Left hindlimb (tissue), 1 donor: Measurements from ENCODE around the gene ITGA2.
"Not testable (repeated sequence)": the region's sequence is repeated elsewhere in the genome, so short reads cannot be mapped to it uniquely, and the experiment has no call there.

Source experiments
- DNase-seq: peaks from one replicate; pipeline ENCODE4 v3.0.0-alpha.2; 2018

Gene ITGA2

DNA sequence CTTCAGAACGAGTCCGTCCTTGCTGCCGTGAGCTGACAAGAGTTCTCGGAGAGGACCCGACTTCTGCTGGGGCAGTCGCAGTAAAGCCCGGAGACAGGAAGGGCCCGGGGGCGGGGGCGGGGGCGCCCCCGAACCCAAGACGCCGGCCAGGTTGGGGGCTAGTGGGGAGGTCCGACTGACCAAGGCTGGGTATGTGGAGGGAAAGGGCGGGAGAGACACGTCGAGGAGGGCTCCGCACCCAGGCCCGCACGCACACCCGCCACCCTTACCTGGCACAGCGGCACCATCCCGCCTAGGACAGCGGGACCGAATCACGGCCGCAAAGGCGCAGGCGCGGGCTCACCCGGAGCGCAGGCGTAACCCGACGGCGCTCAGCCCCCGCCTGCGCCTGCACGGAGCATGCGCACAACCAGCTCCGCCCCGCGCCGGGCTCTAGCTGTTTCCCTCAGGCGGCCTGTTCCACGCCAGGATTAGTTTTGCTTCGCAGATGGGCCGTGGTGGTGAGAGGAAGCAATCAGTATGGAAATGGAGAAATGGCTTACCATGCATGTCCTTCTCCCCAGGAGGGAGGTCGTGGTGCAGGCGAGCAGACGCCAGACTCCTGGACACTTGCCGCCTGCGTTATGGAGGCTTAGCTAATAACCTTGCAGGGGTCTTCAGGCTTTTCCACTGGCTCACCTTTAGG lies 120.4 kb downstream of the ITGA2 start, which contains the start of gene MOCS2:
MOCS2 (minus strand) TSS at position 315 of the 685 bp plus-strand sequence. CDS start 2,583 bp downstream, outside the sequence.
- peak; percentile 93 for DNase-seq

DNA sequence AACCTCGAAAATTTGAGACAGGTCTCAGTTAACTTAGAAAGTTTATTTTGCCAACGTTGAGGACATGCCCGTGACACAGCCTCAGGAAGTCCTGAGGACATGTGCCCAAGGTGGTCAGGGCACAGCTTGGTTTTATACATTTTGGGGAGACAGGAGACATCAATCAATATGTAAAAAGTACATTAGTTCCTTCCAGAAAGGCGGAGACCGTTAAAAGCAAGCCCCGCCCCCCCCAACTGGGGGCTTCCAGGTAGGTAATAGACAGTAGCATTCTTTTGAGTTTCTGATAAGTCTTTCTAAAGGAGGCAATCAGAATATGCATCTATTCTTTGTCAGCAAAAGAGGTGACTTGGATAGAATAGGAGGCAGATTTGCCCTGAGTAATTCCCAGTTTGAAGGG lies 121.0 kb downstream of the ITGA2 start:
- DNase-seq = no peak

DNA sequence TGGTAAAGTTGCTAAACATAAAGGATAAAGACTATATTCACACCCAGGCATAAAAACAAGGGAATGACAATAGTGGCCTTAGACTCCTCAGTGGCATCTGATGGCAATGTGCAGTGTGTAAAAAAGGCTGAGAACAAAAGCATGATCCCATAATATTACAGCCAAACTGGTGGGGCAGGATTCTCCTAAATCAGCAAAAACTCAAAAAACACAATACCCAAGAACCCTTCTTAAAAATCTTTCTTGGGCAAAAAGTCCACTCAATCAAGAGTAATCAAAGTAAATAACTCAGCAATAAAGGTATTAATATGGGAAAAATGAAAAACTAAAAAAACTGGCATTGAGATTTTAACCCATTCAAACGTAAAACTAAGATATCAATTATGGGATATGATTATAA lies 122.0 kb downstream of the ITGA2 start:
- no peak for DNase-seq

DNA sequence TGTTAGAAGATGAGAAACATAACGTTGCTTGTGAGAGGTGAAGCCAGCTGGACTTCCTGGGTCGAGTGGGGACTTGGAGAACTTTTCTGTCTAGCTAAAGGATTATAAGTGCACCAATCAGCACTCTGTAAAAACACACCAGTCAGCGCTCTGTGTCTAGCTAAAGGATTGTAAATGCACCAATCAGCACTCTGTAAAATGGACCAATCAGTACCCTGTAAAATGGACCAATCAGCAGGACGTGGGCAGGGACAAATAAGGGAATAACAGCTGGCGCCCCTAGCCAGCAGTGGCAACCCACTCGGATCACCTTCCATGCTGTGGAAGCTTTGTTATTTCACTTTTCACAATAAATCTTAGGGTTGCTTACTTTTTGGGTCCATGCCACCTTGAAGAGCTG lies 123.2 kb downstream of the ITGA2 start:
- not testable (repeated sequence) for DNase-seq

DNA sequence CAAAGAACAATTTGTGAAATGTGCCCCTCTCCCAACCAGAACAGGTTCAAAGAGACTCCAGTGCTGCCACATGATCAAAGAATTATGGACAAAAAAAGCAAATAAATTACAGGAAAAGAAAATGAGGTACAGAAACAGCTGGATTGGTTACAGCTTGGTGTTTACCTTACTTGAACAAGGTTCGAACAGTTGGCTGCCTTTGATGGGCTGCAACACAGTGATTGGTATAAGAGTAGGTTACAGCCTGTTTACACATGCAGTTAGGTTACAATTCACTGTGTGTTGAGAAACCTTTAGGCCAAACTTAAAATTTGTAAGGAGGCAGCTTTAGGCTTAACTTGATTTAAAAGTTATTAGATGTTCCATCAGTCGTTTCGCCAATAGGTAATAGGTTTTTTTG lies 123.8 kb downstream of the ITGA2 start:
- DNase-seq = no peak

DNA sequence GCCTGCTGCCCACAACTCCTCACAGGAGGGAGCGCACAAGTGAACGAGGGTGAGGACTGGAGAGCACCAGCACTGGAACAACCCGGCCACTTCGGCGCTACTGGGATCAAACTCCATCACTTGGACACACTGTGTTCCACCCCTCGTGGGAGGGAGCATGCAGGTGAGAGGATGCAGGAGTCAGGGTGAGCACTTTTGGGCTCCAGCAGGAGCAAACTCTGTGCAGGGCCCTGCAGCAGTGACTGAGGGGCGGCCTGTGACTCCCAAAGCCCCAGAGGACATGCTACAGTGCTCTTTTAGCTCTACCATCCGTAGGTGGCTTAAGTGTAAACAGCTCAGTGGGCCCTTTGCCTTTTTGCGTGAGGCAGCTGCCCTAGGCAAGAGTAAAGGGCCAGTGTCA lies 124.8 kb downstream of the ITGA2 start:
- DNase-seq = no peak

DNA sequence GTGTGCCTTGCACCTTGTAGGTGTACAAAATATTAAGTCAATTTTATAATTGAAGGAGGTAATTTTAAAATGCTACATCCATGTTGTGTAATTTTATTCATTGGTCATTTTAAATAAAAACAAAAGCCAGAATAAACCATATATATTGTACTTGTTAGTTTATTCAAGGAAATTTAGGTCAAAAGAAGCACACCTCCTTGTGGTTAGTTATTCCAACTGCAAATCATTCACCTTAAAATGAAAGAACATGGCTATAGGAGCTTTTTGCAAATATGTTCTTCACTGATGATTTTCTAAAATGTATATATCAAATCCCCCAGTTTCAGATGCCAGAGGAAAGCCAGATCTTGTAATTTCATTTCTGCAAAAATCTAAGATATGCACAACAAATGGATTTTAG lies 125.8 kb downstream of the ITGA2 start:
- DNase-seq = no peak

DNA sequence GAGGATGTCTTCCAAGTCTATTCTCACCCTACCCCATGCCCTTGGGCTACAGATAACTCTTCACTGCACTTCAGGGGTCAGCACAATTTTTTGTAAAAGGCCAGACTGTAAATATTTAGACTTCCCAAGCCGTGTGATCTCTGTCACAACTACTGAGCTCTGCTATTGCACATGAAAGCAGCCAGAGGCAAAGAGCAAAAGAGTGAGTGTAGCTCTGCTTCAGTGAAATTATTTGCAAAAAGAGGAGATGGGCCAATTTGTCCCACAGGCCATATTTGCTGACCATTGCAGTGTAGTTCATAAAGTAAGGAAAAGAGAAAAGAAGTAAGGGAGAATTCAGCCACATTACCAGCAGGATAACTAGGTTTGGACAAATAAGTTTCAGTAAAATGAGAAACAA lies 127.4 kb downstream of the ITGA2 start:
- no peak for DNase-seq

DNA sequence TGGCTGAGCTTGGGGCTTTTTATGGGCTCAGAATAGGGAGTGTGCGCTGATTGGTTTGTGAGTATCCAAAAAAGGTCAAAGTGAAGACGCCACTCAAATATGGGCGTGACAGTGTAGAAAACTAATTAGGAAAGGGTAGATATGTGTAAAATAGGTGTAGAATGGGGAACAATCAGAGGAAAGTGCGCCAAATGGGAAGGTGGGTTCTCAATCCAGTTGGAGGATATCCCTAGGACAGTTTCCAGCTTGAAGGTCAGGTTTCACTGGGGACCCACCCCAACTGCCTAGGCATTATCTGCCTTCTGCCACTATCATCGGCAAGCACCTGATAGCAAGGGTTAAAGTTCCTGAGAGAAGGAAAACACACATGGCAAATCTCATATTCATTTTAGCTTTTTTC lies 129.7 kb downstream of the ITGA2 start:
- no peak for DNase-seq

DNA sequence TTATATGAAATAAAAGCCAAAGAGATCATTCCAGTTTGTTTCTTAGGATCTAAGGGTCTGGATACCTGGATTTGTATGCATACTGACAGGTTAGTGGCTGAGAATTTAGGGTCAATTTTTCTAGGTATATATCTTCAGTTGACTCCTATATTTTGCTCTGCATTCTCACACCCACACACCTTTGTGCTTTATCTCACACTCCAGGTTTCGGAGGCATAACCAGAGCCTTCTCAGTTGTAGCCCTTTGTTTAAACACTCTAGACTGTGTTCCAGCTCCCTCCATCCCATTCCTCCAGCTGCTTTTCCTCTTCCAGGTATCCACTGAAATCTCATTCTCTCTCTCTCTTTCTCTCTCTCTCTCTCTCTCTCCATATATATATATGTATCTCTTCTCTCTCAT lies 131.0 kb downstream of the ITGA2 start:
- DNase-seq = no peak

DNA sequence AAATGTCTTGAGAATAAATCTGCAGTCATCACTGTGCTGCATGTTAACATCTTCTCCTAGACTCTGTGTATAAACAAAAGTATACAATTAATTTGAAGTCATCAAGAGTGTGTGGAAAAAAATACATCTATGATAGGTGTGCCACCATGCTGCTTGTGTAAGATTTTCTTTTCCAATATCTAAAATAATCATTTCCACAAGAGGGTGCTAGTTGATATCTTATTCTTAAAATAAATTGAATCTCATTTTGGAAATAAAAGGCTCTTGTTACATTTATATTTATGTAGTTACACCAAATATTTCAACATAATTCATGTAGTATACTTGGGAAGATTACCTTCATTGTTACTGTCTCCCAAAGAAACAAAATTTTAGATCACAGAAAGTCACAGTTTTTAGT lies 134.6 kb downstream of the ITGA2 start:
- DNase-seq = no peak

DNA sequence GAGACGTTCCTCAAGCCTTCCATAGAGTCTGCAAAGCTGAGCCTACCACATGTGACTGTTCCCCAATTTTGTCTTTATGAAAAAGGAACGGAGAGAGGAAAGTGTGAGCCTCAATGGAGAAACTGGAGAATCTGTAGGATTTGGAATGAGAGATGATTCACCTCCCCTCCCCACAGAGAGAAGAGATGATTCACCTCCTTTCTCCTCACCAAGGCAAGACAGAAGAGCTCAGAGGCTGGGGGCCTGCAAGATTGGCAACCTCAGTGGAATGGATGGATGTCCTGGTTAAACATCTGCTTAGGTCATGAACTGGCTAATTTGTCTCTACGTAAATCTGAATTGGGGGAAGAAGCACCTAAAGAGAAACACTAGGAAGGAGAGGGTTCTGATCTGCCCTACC lies 137.4 kb downstream of the ITGA2 start:
- no peak for DNase-seq

DNA sequence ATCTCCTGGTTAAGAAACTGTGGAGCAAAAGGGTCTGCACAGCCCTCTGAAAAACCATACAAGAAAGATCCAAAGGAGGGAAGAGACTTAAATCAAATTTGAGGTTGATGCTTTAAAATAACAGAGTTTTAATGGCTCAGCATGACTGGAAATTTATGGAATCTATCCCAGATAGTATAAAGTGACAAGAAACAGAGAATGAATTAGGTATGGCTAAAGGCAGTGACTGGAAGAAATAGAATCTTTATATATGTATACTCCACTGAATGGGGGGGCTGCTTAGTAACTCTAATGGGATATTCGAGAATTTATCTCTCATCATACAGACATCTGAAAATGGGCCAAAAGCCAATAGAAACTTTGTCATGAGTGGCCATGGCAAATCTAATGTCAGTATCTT lies 138.0 kb downstream of the ITGA2 start:
- DNase-seq = no peak

DNA sequence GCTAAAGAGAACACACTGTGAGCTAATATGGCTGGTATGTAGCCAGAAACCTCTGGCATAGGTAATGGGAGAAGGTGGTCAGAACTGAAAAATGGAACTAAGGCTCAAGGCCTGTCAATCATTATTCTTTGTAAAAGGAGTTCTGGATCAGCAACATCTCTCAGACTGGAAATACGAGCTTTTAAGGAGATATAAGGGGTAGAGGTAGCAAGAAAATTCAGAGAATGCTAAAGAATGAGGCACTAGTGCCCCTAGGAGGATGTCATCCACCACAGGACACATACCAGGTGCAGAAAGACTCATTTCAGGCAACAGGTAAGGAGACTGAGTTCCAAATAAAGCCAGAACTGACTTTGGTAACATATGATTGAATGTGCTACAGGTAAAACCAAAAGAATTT lies 139.3 kb downstream of the ITGA2 start:
- DNase-seq = no peak

DNA sequence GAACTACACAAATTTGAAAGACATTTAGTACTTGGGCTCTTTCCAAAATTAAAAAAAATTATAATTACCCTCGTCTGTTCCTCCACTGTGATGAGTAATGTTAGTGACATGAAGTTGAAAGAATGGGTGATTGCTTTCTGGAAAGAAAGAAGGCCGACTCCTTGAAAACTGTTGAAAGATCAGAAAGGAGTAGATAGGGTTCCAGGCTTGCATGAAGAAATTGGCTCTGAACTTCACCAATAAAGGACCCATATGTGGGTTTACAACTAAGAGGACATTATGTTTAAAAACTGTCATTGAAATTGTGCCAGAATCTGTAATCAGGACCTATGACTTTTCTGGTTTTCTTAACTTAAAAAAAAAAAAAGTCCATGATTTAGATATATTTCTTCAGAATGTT lies 141.1 kb downstream of the ITGA2 start:
- no peak for DNase-seq

DNA sequence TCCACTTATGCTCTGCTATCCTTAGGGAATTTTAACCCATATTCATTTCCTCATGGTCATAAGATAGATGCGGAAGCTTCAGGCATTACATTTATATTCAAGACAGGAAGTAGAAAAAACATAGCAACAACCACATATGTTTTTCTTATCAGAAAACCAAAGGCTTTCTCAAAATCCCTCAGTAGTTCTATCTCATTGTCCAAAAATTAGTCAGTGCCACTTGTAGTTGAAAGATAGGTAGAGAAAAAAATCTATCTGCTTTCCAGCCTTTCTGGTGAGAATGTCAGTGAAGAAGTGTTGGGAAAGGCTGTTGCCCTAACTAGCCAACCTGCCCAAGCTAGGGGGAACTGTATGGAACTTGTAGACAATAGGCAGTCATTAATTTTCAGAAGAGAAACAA lies 143.9 kb downstream of the ITGA2 start:
- no peak for DNase-seq
